H1 (cell line): ENCODE data around the gene POLR3E. TPM values are rescaled to one million over a fixed set of nuclear protein-coding genes. Genes with fewer than 3 reads are reported as not detected.
A peak's percentile ranks its signal among the peaks of the same experiment; 100 is the strongest.

Source experiments
- CTCF ChIA-PET: fragments of 300-600 bp; sonication (Branson Sonifier 250); formaldehyde crosslinking; loops from one replicate; lab custom pipeline; 2021; ENCODE audit not compliant: partially characterized antibody; lab: Charles Lee
- POLR2A ChIA-PET: fragments of 300-600 bp; sonication (Branson Sonifier 250); formaldehyde crosslinking; loops from one replicate; lab custom pipeline; 2021; ENCODE audit warnings: inconsistent platforms; ENCODE audit not compliant: partially characterized antibody; lab: Charles Lee
- DNase-seq, 2 experiments: peaks; one replicate each; pipeline versions ENCODE4 v3.0.0 to v3.0.0-alpha.2; 2010 to 2022; ENCODE audit warnings: low spot score in 2 of 2, low read depth in 1 of 2, mixed read lengths in 1 of 2
- FAIRE-seq: peaks from 2 replicates; lab custom pipeline; 2011; peaks lifted over from hg19 to GRCh38; lab: Jason Lieb, UNC
- H2AFZ ChIP-seq: 2 replicates; pipeline ENCODE4 v1.8.1; 2012; ENCODE audit warnings: low read length, inconsistent platforms
- H2AK5ac ChIP-seq: 2 replicates; pipeline ENCODE4 v1.6.1; 2013; ENCODE audit warnings: low read depth, low read length
- H2BK120ac ChIP-seq: replicated peaks from 2 replicates; pipeline ENCODE3; 2013; ENCODE audit warnings: low read depth, low read length, inconsistent platforms
- H2BK12ac ChIP-seq: 2 replicates; pipeline ENCODE4 v1.6.1; 2013; ENCODE audit warnings: low read depth, low read length
- H2BK15ac ChIP-seq: 2 replicates; pipeline ENCODE4 v1.6.1; 2013; ENCODE audit warnings: low read length
- H2BK20ac ChIP-seq: 2 replicates; pipeline ENCODE4 v1.6.1; 2013; ENCODE audit warnings: low read length
- H2BK5ac ChIP-seq: 2 replicates; pipeline ENCODE4 v1.6.1; 2013; ENCODE audit warnings: low read depth, low read length
- H3K14ac ChIP-seq: 2 replicates; pipeline ENCODE4 v1.6.1; 2013; ENCODE audit warnings: inconsistent platforms; ENCODE audit not compliant: insufficient read length
- H3K18ac ChIP-seq: 2 replicates; pipeline ENCODE4 v1.6.1; 2013; ENCODE audit warnings: low read length; ENCODE audit errors: extremely low read depth
- H3K23ac ChIP-seq: 2 replicates; pipeline ENCODE4 v1.6.1; 2013; ENCODE audit warnings: inconsistent platforms; ENCODE audit not compliant: insufficient read length
- H3K23me2 ChIP-seq: 2 replicates; pipeline ENCODE4 v1.6.1; 2013; ENCODE audit warnings: low read depth, low read length
- H3K27ac ChIP-seq: 2 replicates; pipeline ENCODE4 v1.6.1; 2011; ENCODE audit warnings: low read depth, low read length, inconsistent platforms
- H3K27me3 ChIP-seq, 4 experiments: replicated peaks in 1 of 4; 1 replicate in 1 of 4; 2 replicates in 3 of 4; pipeline versions ENCODE4 v1.6.1 to v1.8.1; 2011 to 2013; ENCODE audit warnings: low read length in 3 of 4, mild to moderate bottlenecking in 3 of 4, inconsistent platforms in 2 of 4, mixed read lengths in 2 of 4, moderate library complexity in 1 of 4; ENCODE audit not compliant: control insufficient read depth in 3 of 4, insufficient read depth in 3 of 4; ENCODE audit errors: extremely low read depth in 1 of 4
- H3K36me3 ChIP-seq, 4 experiments: 2 replicates each; pipeline versions ENCODE4 v1.6.1 to v1.8.1; 2011 to 2013; ENCODE audit warnings: mild to moderate bottlenecking in 4 of 4, low read length in 3 of 4, moderate library complexity in 2 of 4, control low read depth in 1 of 4, inconsistent platforms in 1 of 4; ENCODE audit not compliant: insufficient read depth in 4 of 4, control insufficient read depth in 2 of 4
- H3K4ac ChIP-seq: replicated peaks from 2 replicates; pipeline ENCODE3; 2013; ENCODE audit warnings: low read length, low read depth, mixed read lengths, inconsistent platforms; ENCODE audit not compliant: insufficient read length
- H3K4me1 ChIP-seq, 4 experiments: replicated peaks in 1 of 4; 1 replicate in 1 of 4; 2 replicates in 3 of 4; pipeline versions ENCODE4 v1.6.1 to v1.8.1; 2011 to 2013; ENCODE audit warnings: low read length in 3 of 4, inconsistent platforms in 2 of 4, mixed read lengths in 1 of 4; ENCODE audit not compliant: insufficient read depth in 4 of 4, control insufficient read depth in 3 of 4
- H3K4me2 ChIP-seq, 2 experiments: 2 replicates each; pipeline versions ENCODE4 v1.6.1 to v1.8.1; 2011 to 2013; ENCODE audit warnings: low read depth in 2 of 2, low read length in 2 of 2, control low read depth in 1 of 2, inconsistent platforms in 1 of 2, mild to moderate bottlenecking in 1 of 2; ENCODE audit not compliant: insufficient read depth in 1 of 2
- H3K4me3 ChIP-seq, 4 experiments: fragments of 200-600, 300-600 bp in 1 of 4; sonication (generic), shearing (Covaris generic), sonication (Bioruptor Twin) in 1 of 4; 2 replicates each; pipeline versions ENCODE4 v1.5.1 to v1.8.1; 2011 to 2016; ENCODE audit warnings: low read length in 4 of 4, low read depth in 3 of 4, control low read depth in 2 of 4, inconsistent platforms in 2 of 4, mild to moderate bottlenecking in 2 of 4, mixed read lengths in 1 of 4, moderate library complexity in 1 of 4; ENCODE audit not compliant: insufficient read depth in 2 of 4; ENCODE audit errors: extremely low read depth in 1 of 4
- H3K56ac ChIP-seq: replicated peaks from 2 replicates; pipeline ENCODE3; 2013; ENCODE audit warnings: low read depth, mild to moderate bottlenecking, mixed read lengths, low read length, inconsistent platforms; ENCODE audit not compliant: insufficient read length
- H3K79me1 ChIP-seq: 2 replicates; pipeline ENCODE4 v1.6.1; 2013; ENCODE audit warnings: low read depth, low read length, control low read depth
- H3K79me2 ChIP-seq, 2 experiments: 2 replicates each; pipeline versions ENCODE4 v1.6.1 to v1.8.1; 2012 to 2013; ENCODE audit warnings: low read length in 2 of 2, mild to moderate bottlenecking in 2 of 2, inconsistent platforms in 1 of 2; ENCODE audit not compliant: insufficient read depth in 2 of 2, control insufficient read depth in 1 of 2
- H3K9ac ChIP-seq, 4 experiments: replicated peaks in 1 of 4; 1 replicate in 1 of 4; 2 replicates in 3 of 4; pipeline versions ENCODE4 v1.6.1 to v1.8.1; 2011 to 2013; ENCODE audit warnings: low read depth in 3 of 4, low read length in 3 of 4, control low read depth in 2 of 4, mild to moderate bottlenecking in 2 of 4, moderate library complexity in 2 of 4, inconsistent platforms in 1 of 4; ENCODE audit errors: extremely low read depth in 1 of 4
- H3K9me3 ChIP-seq, 2 experiments: 2 replicates each; pipeline versions ENCODE4 v1.6.1 to v1.8.1; 2012 to 2013; ENCODE audit warnings: mild to moderate bottlenecking in 2 of 2, moderate library complexity in 2 of 2, control low read depth in 1 of 2, inconsistent platforms in 1 of 2, low read depth in 1 of 2, low read length in 1 of 2, mixed read lengths in 1 of 2; ENCODE audit not compliant: insufficient read depth in 2 of 2
- H4K20me1 ChIP-seq, 2 experiments: replicated peaks in 1 of 2; 2 replicates each; pipeline versions ENCODE3 to v1.8.1; 2011 to 2013; ENCODE audit warnings: inconsistent platforms in 2 of 2, low read length in 2 of 2, mild to moderate bottlenecking in 1 of 2; ENCODE audit not compliant: insufficient read depth in 2 of 2, control insufficient read depth in 1 of 2
- H4K5ac ChIP-seq: 2 replicates; pipeline ENCODE4 v1.6.1; 2013; ENCODE audit warnings: low read length, low read depth, mixed read lengths, inconsistent platforms; ENCODE audit not compliant: insufficient read length
- H4K8ac ChIP-seq: 2 replicates; pipeline ENCODE4 v1.8.0; 2013; ENCODE audit warnings: mild to moderate bottlenecking, moderate library complexity, low read length, inconsistent platforms; ENCODE audit not compliant: insufficient read depth; ENCODE audit errors: extremely low read depth
- H4K91ac ChIP-seq: replicated peaks from 2 replicates; pipeline ENCODE3; 2013; ENCODE audit warnings: low read length, mixed read lengths, inconsistent platforms; ENCODE audit not compliant: insufficient read length
- SIN3A ChIP-seq, 2 experiments: IDR thresholded peaks in 1 of 2; conservative IDR thresholded peaks in 1 of 2; 2 replicates each; pipeline ENCODE4 v1.6.1; 2011 to 2012; ENCODE audit warnings: low read length in 2 of 2, improper control_type of control experiment in 1 of 2, low read depth in 1 of 2, mild to moderate bottlenecking in 1 of 2
- WGBS, 2 experiments: shearing (Covaris generic) in 1 of 2; methylation state at CpG; one replicate each; pipeline versions ENCODE4 v1.1.6 to v1.1.7; 2013 to 2015; ENCODE audit warnings: low lambda C conversion rate in 2 of 2, mixed read lengths in 2 of 2, inconsistent platforms in 1 of 2, low coverage in 1 of 2, missing lambda C conversion rate in 1 of 2; ENCODE audit not compliant: insufficient replicate concordance in 2 of 2, insufficient coverage in 1 of 2, insufficient read length in 1 of 2; ENCODE audit errors: extremely low coverage in 1 of 2, missing lambda C conversion rate in 1 of 2; 5-methylcytosine and 5-hydroxymethylcytosine counted together
- polyA plus RNA-seq, 7 experiments: library from polyadenylated mRNA; depleted of rRNA in 3 of 7; stranded (reverse) in 5 of 7; unstranded in 2 of 7; fragments of >200 nt in 5 of 7; fragments of 200-250 nt in 2 of 7; gene quantifications; 1 replicate in 5 of 7; 2 replicates in 1 of 7; 4 replicates in 1 of 7; pipeline versions ENCODE4 v1.2.1 to v1.2.3, GENCODE V29; 2011 to 2013; ENCODE audit warnings: missing spikeins in 2 of 7, mixed read lengths in 2 of 7
- total RNA-seq: library from RNA; stranded (reverse); fragmentation: NEBNext Ultra II Directional; extraction: Animal tissue kit (Norgen Biotek cat#: 25700); gene quantifications from 2 replicates; pipeline ENCODE4 v1.2.1, GENCODE V29; 2021

The POLR3E gene
- total and polyA plus RNA-seq, 2 of the 8 experiments (the other 6 are each of a cell fraction or from before 2014, with no cell fraction given): 96.5 to 125 TPM

DNA sequence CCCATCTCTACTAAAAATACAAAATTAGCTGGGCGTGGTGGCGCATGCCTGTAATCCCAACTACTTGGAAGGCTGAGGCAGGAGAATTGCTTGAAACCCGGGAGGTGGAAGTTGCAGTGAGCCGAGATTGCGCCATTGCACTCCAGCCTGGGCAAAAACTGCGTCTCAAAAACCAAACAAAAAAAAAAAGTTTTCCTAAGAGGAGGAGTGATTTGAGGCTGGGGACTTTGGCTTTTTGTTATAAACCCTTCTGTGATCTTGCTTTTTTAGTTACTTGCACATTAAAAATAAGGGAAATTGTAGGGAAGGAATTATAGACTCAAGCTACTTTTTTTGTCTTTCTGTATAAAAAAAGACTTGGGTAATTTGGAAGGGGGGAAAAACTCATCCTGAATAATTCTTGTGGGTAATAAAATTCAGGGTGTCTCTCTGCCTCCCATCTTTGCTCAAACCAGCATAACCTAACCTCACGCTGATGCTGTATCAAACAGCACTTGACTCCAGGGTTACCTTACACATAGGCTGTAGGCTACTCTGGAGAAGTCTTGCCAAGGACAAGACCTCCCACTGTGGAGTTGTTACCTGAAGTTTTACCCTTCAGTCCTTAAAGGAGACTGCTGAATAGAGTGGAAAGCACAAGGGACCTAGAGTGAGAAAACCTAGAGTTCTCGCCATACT, 78.9 kb downstream of the POLR3E start:
- H3K23ac ChIP-seq: no peak overlapping the region
- no peak overlapping the region for H4K5ac ChIP-seq
- H3K36me3 ChIP-seq: no peaks in the 10 kb centered on the region; a peak in 1 of 8 replicates
- H2BK5ac ChIP-seq: no peak overlapping the region
- no peak overlapping the region for H3K4ac ChIP-seq
- POLR2A ChIA-PET: interaction anchor here (2.3 kb wide), 1 partner anchor 11 kb away, joined by 8 read pairs; no protein-coding TSS in a partner anchor
- no peak overlapping the region for H3K9ac ChIP-seq
- no peak overlapping the region for H3K18ac ChIP-seq
- no peak overlapping the region for H2BK120ac ChIP-seq
- CTCF ChIA-PET: interaction anchor here (0.6 kb wide), 1 partner anchor 52 kb away, joined by 3 read pairs; no protein-coding TSS in a partner anchor
- H2BK20ac ChIP-seq: no peak overlapping the region
- H3K4me1 ChIP-seq: peaks cover 0 to 7% (median 7%) of the 10 kb centered on the region in 4 experiments; a peak in 5 of 7 replicates
- H3K14ac ChIP-seq: no peak overlapping the region
- H2BK12ac ChIP-seq: no peak overlapping the region
- no peak overlapping the region for H4K8ac ChIP-seq
- no peak for FAIRE-seq
- peaks cover 7 to 26% of the 10 kb centered on the region in 2 experiments; a peak in 3 of 4 replicates for H3K79me2 ChIP-seq
- no peak overlapping the region for H3K56ac ChIP-seq
- peaks cover 13% of the 10 kb centered on the region for H3K23me2 ChIP-seq
- no peak overlapping the region for H3K27ac ChIP-seq
- no peaks in the 10 kb centered on the region for H3K9me3 ChIP-seq
- H3K27me3 ChIP-seq: no peaks in the 10 kb centered on the region; a peak in 4 of 7 replicates
- DNase-seq: no peak
- H3K4me2 ChIP-seq: peak overlapping the region in 1 of 2 experiments; percentile 99; a peak in 1 of 4 replicates
- H2BK15ac ChIP-seq: no peak overlapping the region
- no peak for TF ChIP-seq SIN3A (conservative IDR thresholded peaks at IDR 0.05 in 1 of 2, IDR thresholded peaks at IDR 0.05 in 1 of 2; ENCODE audit: low read depth in 1 of 2, low read length in 2 of 2)
- no peak overlapping the region for H2AFZ ChIP-seq
- peaks cover 11% of the 10 kb centered on the region for H3K79me1 ChIP-seq
- no peak overlapping the region for H3K4me3 ChIP-seq
- no peak overlapping the region for H2AK5ac ChIP-seq
- H4K20me1 ChIP-seq: peaks cover 0 to 10% of the 10 kb centered on the region in 2 experiments
- no peak overlapping the region for H4K91ac ChIP-seq
- 88% methylated on average over 8 of the region's 8 CpGs; no CpG with 5 or more reads in 1 of the 2 experiments for WGBS, 2 experiments
